Measurements from ENCODE around the gene STON1. TPM values are rescaled to one million over a fixed set of nuclear protein-coding genes. Genes with fewer than 3 reads are reported as not detected.

STON1 gene
- total and polyA plus RNA-seq, 2 of the 8 experiments (the other 6 are each of a cell fraction or from before 2014, with no cell fraction given) = 5.0 to 10.1 TPM

DNA sequence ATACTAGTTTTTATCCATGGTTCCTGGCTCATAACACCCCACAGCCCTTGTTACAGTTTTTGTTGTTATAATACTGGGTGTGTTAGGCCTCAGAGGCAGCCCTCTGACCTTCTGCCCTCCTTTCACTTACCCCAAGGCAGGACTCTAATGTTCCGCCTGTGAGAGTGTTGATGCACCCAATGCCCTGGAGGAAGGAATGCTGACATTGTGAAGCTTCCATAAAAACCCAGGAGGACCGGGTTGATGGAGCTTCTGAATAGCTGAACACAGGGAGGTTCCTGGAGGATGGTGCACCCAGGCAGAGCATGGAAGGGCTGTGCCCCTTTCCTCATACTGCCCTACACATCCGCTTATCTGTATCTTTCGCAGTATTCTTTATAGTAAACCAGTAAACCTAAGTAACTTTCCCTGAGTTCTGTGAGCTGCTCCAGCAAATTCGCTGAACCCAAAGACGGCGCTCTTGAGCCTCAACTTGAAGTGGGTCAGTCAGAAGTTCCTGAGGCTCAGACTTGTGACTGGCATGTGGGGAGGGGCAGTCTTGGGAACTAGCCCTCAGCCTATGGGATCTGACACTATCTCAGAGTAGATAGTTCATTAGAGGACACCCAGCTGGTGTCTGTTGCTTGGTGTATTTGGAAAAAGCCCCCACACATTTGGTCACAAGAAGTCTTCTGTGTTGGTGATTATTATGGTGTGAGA lies 10.4 kb downstream of the STON1 start:
- no peaks in the 10 kb centered on the region for H3K9me3 ChIP-seq (ENCODE audit: insufficient read depth in 2 of 2, low read depth in 1 of 2, low read length in 1 of 2)
- no peaks in the 10 kb centered on the region for H3K27me3 ChIP-seq (replicated peaks in 1 of 4; ENCODE audit: control insufficient read depth in 3 of 4, extremely low read depth in 1 of 4, insufficient read depth in 3 of 4, low read length in 3 of 4)
- H3K36me3 ChIP-seq (ENCODE audit: control insufficient read depth in 2 of 4, insufficient read depth in 4 of 4, low read length in 3 of 4) = peaks cover 0 to 3% (median 0%) of the 10 kb centered on the region in 4 experiments; a peak in 2 of 8 replicates
- TF ChIP-seq CTCF (IDR thresholded peaks at IDR 0.05; ENCODE audit: control extremely low read depth in 1 of 3, insufficient read depth in 1 of 3, low read depth in 1 of 3, low read length in 3 of 3) (peak in 1 of 3 experiments; percentile 3; a peak in 1 of 4 replicates), RAD21 (IDR thresholded peaks at IDR 0.05 in 1 of 2, conservative IDR thresholded peaks at IDR 0.05 in 1 of 2; ENCODE audit: low read depth in 2 of 2, low read length in 2 of 2) (peak; percentile 11 to 36; a peak in 2 of 4 replicates), KDM5A (IDR thresholded peaks at IDR 0.05; ENCODE audit: low read length) (no peak)
- no peak overlapping the region for H3K14ac ChIP-seq (ENCODE audit: insufficient read length)
- H3K4me3 ChIP-seq (ENCODE audit: extremely low read depth in 1 of 4, insufficient read depth in 2 of 4, low read depth in 3 of 4, low read length in 4 of 4) = no peak overlapping the region
- no peak overlapping the region for H3K56ac ChIP-seq (replicated peaks; ENCODE audit: insufficient read length, low read depth, low read length)
- no peak overlapping the region for H2BK20ac ChIP-seq (ENCODE audit: low read length)
- no peaks in the 10 kb centered on the region for H3K79me1 ChIP-seq (ENCODE audit: low read depth, low read length)
- H3K23ac ChIP-seq (ENCODE audit: insufficient read length) = no peak overlapping the region
- no peak overlapping the region for H3K4ac ChIP-seq (replicated peaks; ENCODE audit: insufficient read length, low read depth, low read length)
- H4K5ac ChIP-seq (ENCODE audit: insufficient read length, low read depth, low read length) = no peak overlapping the region
- no peak overlapping the region for H3K9ac ChIP-seq (replicated peaks in 1 of 4; ENCODE audit: extremely low read depth in 1 of 4, low read depth in 3 of 4, low read length in 3 of 4)
- no peaks in the 10 kb centered on the region; a peak in 1 of 4 replicates for H3K79me2 ChIP-seq (ENCODE audit: control insufficient read depth in 1 of 2, insufficient read depth in 2 of 2, low read length in 2 of 2)
- H2BK15ac ChIP-seq (ENCODE audit: low read length) = no peak overlapping the region
- CTCF ChIA-PET (ENCODE audit: partially characterized antibody) = interaction anchor here (0.5 to 1.5 kb wide), 5 partner anchors 9 to 682 kb away, joined by 3 to 7 read pairs (median 3); no protein-coding TSS in a partner anchor
- H2AFZ ChIP-seq (ENCODE audit: low read length) = no peak overlapping the region
- no peak for DNase-seq (ENCODE audit: low read depth in 1 of 2, low spot score in 2 of 2)
- H2AK5ac ChIP-seq (ENCODE audit: low read depth, low read length) = no peak overlapping the region
- H4K8ac ChIP-seq (ENCODE audit: extremely low read depth, insufficient read depth, low read length) = no peak overlapping the region
- no peak overlapping the region; a peak in 1 of 4 replicates for H3K4me2 ChIP-seq (ENCODE audit: insufficient read depth in 1 of 2, low read depth in 2 of 2, low read length in 2 of 2)
- H3K27ac ChIP-seq (ENCODE audit: low read depth, low read length) = no peak overlapping the region
- peaks cover 0 to 2% (median under 1%) of the 10 kb centered on the region in 4 experiments; a peak in 3 of 7 replicates for H3K4me1 ChIP-seq (replicated peaks in 1 of 4; ENCODE audit: control insufficient read depth in 3 of 4, insufficient read depth in 4 of 4, low read length in 3 of 4)
- POLR2A ChIA-PET (ENCODE audit: partially characterized antibody) = interaction anchor here (0.6 to 1.4 kb wide), 4 partner anchors 10 to 756 kb away, joined by 3 read pairs; no protein-coding TSS in a partner anchor
- H3K23me2 ChIP-seq (ENCODE audit: low read depth, low read length) = no peaks in the 10 kb centered on the region
- 83% methylated on average over 7 of the region's 7 CpGs; no CpG with 5 or more reads in 1 of the 2 experiments for WGBS, 2 experiments (ENCODE audit: extremely low coverage in 1 of 2, insufficient coverage in 1 of 2, insufficient read length in 1 of 2, insufficient replicate concordance in 2 of 2, low coverage in 1 of 2, low lambda C conversion rate in 2 of 2, missing lambda C conversion rate in 1 of 2)
- H4K20me1 ChIP-seq (replicated peaks in 1 of 2; ENCODE audit: control insufficient read depth in 1 of 2, insufficient read depth in 2 of 2, low read length in 2 of 2) = no peaks in the 10 kb centered on the region
- no peak overlapping the region for H3K18ac ChIP-seq (ENCODE audit: extremely low read depth, low read length)
- H4K91ac ChIP-seq (replicated peaks; ENCODE audit: insufficient read length, low read length) = no peak overlapping the region
- H2BK5ac ChIP-seq (ENCODE audit: low read depth, low read length) = no peak overlapping the region
- H2BK120ac ChIP-seq (replicated peaks; ENCODE audit: low read depth, low read length) = no peak overlapping the region
- no peak for FAIRE-seq
- no peak overlapping the region for H2BK12ac ChIP-seq (ENCODE audit: low read depth, low read length)
